ENCODE data around the gene DAB2IP.

The DAB2IP gene

GRCh38 chr9:121613009-121613752 lies 38.3 kb upstream of the DAB2IP start (continued):
- TF ChIP-seq ZNF514 (tag by site-specific recombination; IDR thresholded peaks at IDR 0.05) (no peak), SETDB1 (IDR thresholded peaks at IDR 0.05; ENCODE audit: insufficient read length, low read length) (no peak), PBX3 (CRISPR knock-in tag; IDR thresholded peaks at IDR 0.05) (peak; percentile 57; the same call in 1 of the 2 replicates), ZNF311 (tag by site-specific recombination; IDR thresholded peaks at IDR 0.05; ENCODE audit: borderline replicate concordance) (no peak), ZNF600 (tag by site-specific recombination; IDR thresholded peaks at IDR 0.05) (peak; percentile 99), ZNF248 (tag by site-specific recombination; IDR thresholded peaks at IDR 0.05) (no peak), ZNF501 (tag by site-specific recombination; IDR thresholded peaks at IDR 0.05) (no peak), ZNF433 (tag by site-specific recombination; IDR thresholded peaks at IDR 0.05; ENCODE audit: low read depth) (no peak), ZNF530 (tag by site-specific recombination; IDR thresholded peaks at IDR 0.05; ENCODE audit: low read depth) (no peak), ZNF701 (tag by site-specific recombination; IDR thresholded peaks at IDR 0.05) (no peak), PRDM6 (tag by site-specific recombination; IDR thresholded peaks at IDR 0.05) (peak; percentile 49), ZNF274 (IDR thresholded peaks at IDR 0.05; ENCODE audit: low read length) (no peak), ZNF274 (tag by site-specific recombination; IDR thresholded peaks at IDR 0.05; ENCODE audit: borderline replicate concordance) (no peak), BCL11B (tag by site-specific recombination; IDR thresholded peaks at IDR 0.05; ENCODE audit: low read depth) (no peak), ZNF76 (tag by site-specific recombination; IDR thresholded peaks at IDR 0.05; ENCODE audit: borderline replicate concordance, low read depth) (no peak), ZNF37A (tag by site-specific recombination; IDR thresholded peaks at IDR 0.05) (no peak), SCRT2 (tag by site-specific recombination; IDR thresholded peaks at IDR 0.05) (no peak), GLIS2 (tag by site-specific recombination; IDR thresholded peaks at IDR 0.05) (no peak), ZFP41 (tag by site-specific recombination; IDR thresholded peaks at IDR 0.05; ENCODE audit: borderline replicate concordance) (no peak), ZNF677 (tag by site-specific recombination; IDR thresholded peaks at IDR 0.05) (no peak), BCL6B (tag by site-specific recombination; IDR thresholded peaks at IDR 0.05) (no peak)
- TF ChIP-seq, protein P1, sequence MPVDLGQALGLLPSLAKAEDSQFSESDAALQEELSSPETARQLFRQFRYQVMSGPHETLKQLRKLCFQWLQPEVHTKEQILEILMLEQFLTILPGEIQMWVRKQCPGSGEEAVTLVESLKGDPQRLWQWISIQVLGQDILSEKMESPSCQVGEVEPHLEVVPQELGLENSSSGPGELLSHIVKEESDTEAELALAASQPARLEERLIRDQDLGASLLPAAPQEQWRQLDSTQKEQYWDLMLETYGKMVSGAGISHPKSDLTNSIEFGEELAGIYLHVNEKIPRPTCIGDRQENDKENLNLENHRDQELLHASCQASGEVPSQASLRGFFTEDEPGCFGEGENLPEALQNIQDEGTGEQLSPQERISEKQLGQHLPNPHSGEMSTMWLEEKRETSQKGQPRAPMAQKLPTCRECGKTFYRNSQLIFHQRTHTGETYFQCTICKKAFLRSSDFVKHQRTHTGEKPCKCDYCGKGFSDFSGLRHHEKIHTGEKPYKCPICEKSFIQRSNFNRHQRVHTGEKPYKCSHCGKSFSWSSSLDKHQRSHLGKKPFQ (tag by site-specific recombination; IDR thresholded peaks at IDR 0.05), result no peak
- TF ChIP-seq, protein P2, sequence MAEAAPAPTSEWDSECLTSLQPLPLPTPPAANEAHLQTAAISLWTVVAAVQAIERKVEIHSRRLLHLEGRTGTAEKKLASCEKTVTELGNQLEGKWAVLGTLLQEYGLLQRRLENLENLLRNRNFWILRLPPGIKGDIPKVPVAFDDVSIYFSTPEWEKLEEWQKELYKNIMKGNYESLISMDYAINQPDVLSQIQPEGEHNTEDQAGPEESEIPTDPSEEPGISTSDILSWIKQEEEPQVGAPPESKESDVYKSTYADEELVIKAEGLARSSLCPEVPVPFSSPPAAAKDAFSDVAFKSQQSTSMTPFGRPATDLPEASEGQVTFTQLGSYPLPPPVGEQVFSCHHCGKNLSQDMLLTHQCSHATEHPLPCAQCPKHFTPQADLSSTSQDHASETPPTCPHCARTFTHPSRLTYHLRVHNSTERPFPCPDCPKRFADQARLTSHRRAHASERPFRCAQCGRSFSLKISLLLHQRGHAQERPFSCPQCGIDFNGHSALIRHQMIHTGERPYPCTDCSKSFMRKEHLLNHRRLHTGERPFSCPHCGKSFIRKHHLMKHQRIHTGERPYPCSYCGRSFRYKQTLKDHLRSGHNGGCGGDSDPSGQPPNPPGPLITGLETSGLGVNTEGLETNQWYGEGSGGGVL (tag by site-specific recombination; IDR thresholded peaks at IDR 0.05), result no peak
- TF ChIP-seq, protein P3, sequence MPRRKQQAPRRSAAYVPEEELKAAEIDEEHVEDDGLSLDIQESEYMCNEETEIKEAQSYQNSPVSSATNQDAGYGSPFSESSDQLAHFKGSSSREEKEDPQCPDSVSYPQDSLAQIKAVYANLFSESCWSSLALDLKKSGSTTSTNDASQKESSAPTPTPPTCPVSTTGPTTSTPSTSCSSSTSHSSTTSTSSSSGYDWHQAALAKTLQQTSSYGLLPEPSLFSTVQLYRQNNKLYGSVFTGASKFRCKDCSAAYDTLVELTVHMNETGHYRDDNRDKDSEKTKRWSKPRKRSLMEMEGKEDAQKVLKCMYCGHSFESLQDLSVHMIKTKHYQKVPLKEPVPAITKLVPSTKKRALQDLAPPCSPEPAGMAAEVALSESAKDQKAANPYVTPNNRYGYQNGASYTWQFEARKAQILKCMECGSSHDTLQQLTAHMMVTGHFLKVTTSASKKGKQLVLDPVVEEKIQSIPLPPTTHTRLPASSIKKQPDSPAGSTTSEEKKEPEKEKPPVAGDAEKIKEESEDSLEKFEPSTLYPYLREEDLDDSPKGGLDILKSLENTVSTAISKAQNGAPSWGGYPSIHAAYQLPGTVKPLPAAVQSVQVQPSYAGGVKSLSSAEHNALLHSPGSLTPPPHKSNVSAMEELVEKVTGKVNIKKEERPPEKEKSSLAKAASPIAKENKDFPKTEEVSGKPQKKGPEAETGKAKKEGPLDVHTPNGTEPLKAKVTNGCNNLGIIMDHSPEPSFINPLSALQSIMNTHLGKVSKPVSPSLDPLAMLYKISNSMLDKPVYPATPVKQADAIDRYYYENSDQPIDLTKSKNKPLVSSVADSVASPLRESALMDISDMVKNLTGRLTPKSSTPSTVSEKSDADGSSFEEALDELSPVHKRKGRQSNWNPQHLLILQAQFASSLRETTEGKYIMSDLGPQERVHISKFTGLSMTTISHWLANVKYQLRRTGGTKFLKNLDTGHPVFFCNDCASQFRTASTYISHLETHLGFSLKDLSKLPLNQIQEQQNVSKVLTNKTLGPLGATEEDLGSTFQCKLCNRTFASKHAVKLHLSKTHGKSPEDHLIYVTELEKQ (tag by site-specific recombination; IDR thresholded peaks at IDR 0.05; ENCODE audit: borderline replicate concordance), result peak; percentile 74
- TF ChIP-seq, protein P4, sequence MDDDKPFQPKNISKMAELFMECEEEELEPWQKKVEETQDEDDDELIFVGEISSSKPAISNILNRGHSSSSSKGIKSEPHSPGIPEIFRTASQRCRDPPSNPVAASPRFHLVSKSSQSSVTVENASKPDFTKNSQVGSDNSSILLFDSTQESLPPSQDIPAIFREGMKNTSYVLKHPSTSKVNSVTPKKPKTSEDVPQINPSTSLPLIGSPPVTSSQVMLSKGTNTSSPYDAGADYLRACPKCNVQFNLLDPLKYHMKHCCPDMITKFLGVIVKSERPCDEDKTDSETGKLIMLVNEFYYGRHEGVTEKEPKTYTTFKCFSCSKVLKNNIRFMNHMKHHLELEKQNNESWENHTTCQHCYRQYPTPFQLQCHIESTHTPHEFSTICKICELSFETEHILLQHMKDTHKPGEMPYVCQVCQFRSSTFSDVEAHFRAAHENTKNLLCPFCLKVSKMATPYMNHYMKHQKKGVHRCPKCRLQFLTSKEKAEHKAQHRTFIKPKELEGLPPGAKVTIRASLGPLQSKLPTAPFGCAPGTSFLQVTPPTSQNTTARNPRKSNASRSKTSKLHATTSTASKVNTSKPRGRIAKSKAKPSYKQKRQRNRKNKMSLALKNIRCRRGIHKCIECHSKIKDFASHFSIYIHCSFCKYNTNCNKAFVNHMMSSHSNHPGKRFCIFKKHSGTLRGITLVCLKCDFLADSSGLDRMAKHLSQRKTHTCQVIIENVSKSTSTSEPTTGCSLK (tag by site-specific recombination; IDR thresholded peaks at IDR 0.05), result no peak
